GM19397 (cell line): ENCODE data around the gene KLHL26.
"Not testable (repeated sequence)": the region's sequence is repeated elsewhere in the genome, so short reads cannot be mapped to it uniquely, and the experiment has no call there.

ENCODE experiments used
- ATAC-seq: cut with Tn5 transposase; IDR thresholded peaks from one replicate; pipeline ENCODE4 v1.9.1; 2021; ENCODE audit warnings: mild to moderate bottlenecking, moderate library complexity; ENCODE audit not compliant: unreplicated experiment

Gene KLHL26

GRCh38 chr19:18600692-18601397 is 36.0 kb upstream of the KLHL26 start:
- not testable (repeated sequence) for ATAC-seq

- no peak for ATAC-seq
Measured at GRCh38 chr19:18601875-18602274, 35.0 kb upstream of the KLHL26 start.

GRCh38 chr19:18603255-18603957 is 33.4 kb upstream of the KLHL26 start:
- ATAC-seq, result no peak

GRCh38 chr19:18603958-18604819 is 32.6 kb upstream of the KLHL26 start:
- no peak for ATAC-seq

- ATAC-seq, result no peak
Measured at GRCh38 chr19:18604820-18605159, 32.0 kb upstream of the KLHL26 start.

GRCh38 chr19:18605196-18605545 is 31.7 kb upstream of the KLHL26 start:
- ATAC-seq, result no peak

GRCh38 chr19:18605546-18606280 is 31.1 kb upstream of the KLHL26 start:
- no peak for ATAC-seq

GRCh38 chr19:18606281-18607225 is 30.3 kb upstream of the KLHL26 start, which contains the start of gene CRLF1:
CRLF1 (minus strand) TSS chr19:18606799; CDS start chr19:18606656, 143 bp downstream.
- ATAC-seq, result no peak

- no peak for ATAC-seq
Measured at GRCh38 chr19:18607226-18608101, 29.4 kb upstream of the KLHL26 start.

- no peak for ATAC-seq
Measured at GRCh38 chr19:18608102-18608804, 28.6 kb upstream of the KLHL26 start.

- no peak for ATAC-seq
Measured at GRCh38 chr19:18608805-18609716, 27.8 kb upstream of the KLHL26 start.

GRCh38 chr19:18609717-18610051 is 27.1 kb upstream of the KLHL26 start:
- ATAC-seq, result no peak

GRCh38 chr19:18610245-18610555 is 26.6 kb upstream of the KLHL26 start:
- no peak for ATAC-seq

GRCh38 chr19:18610556-18611326 is 26.1 kb upstream of the KLHL26 start:
- no peak for ATAC-seq

GRCh38 chr19:18611327-18612050 is 25.3 kb upstream of the KLHL26 start:
- no peak for ATAC-seq
